Measurements from ENCODE around the gene EVL.

- TF ChIP-seq ZNF274 (IDR thresholded peaks at IDR 0.05; ENCODE audit: low read depth, low read length): no peak
- TF ChIP-seq YY1 (IDR thresholded peaks at IDR 0.05; ENCODE audit: insufficient read depth, insufficient read length): no peak
These were observed 43.8 kb downstream of the EVL start for GRCh38 chr14:100108840-100109593.
